IMR-90 (cell line): ENCODE results near the gene PCBP3. TPM values are rescaled to one million over a fixed set of nuclear protein-coding genes. Genes with fewer than 3 reads are reported as not detected.

Experiments
- ATAC-seq: fragments of 200-7000 bp; cut with Tn5 transposase; 2 replicates; pipeline ENCODE4 v1.9.1; 2020; ENCODE audit warnings: low read depth, mild to moderate bottlenecking, moderate library complexity
- BruUV-seq: library from RNA; stranded (reverse); fragments of 400-500 nt; replicated peaks from 2 replicates; lab custom pipeline; 2021; lab: Mats Ljungman, UMichigan
- CTCF ChIA-PET: fragments of 300-600 bp; formaldehyde crosslinking; extraction: SDS; loops from one replicate; lab custom pipeline; 2021; ENCODE audit warnings: antibody characterized with exemption; lab: Yijun Ruan, JAX
- POLR2A ChIA-PET: fragments of 300-600 bp; sonication (Branson Sonifier 250); formaldehyde crosslinking; loops from one replicate; lab custom pipeline; 2022; ENCODE audit warnings: antibody characterized with exemption; ENCODE audit not compliant: unreplicated experiment; lab: Charles Lee
- DNase-seq: peaks from one replicate; pipeline ENCODE4 v3.0.0; 2013
- H2AFZ ChIP-seq: replicated peaks from 2 replicates; pipeline ENCODE3; 2013; ENCODE audit warnings: low read length, mild to moderate bottlenecking; ENCODE audit not compliant: poor library complexity
- H2AK5ac ChIP-seq: 2 replicates; pipeline ENCODE4 v1.6.1; 2013; ENCODE audit warnings: low read depth, low read length, inconsistent platforms
- H2AK9ac ChIP-seq: replicated peaks from 2 replicates; pipeline ENCODE3; 2013; ENCODE audit warnings: mild to moderate bottlenecking, low read depth, low read length, moderate library complexity; ENCODE audit not compliant: poor library complexity
- H2BK120ac ChIP-seq: 2 replicates; pipeline ENCODE4 v1.6.1; 2013; ENCODE audit warnings: low read depth, low read length, inconsistent platforms
- H2BK15ac ChIP-seq: 3 replicates; pipeline ENCODE4 v1.6.1; 2013; ENCODE audit warnings: low read depth, low read length, inconsistent platforms
- H2BK20ac ChIP-seq: 2 replicates; pipeline ENCODE4 v1.6.1; 2013; ENCODE audit warnings: low read depth, mild to moderate bottlenecking, inconsistent platforms, low read length, moderate library complexity
- H2BK5ac ChIP-seq: 2 replicates; pipeline ENCODE4 v1.6.1; 2013; ENCODE audit warnings: mild to moderate bottlenecking, low read depth, low read length, inconsistent platforms; ENCODE audit not compliant: poor library complexity, severe bottlenecking
- H3K14ac ChIP-seq: replicated peaks from 2 replicates; pipeline ENCODE4 v1.6.1; 2013; ENCODE audit warnings: low read depth, low read length, inconsistent platforms
- H3K18ac ChIP-seq: 2 replicates; pipeline ENCODE4 v1.6.1; 2013; ENCODE audit warnings: low read depth, low read length, control low read depth
- H3K23ac ChIP-seq: 2 replicates; pipeline ENCODE4 v1.6.1; 2013; ENCODE audit warnings: low read depth, low read length, inconsistent platforms
- H3K27ac ChIP-seq: 2 replicates; pipeline ENCODE4 v1.5.1; 2013; ENCODE audit warnings: mild to moderate bottlenecking, control low read depth, low read length; ENCODE audit not compliant: insufficient read depth
- H3K27me3 ChIP-seq: 2 replicates; pipeline ENCODE4 v1.6.1; 2013; ENCODE audit warnings: low read length; ENCODE audit not compliant: control insufficient read depth, insufficient read depth
- H3K36me3 ChIP-seq: 2 replicates; pipeline ENCODE4 v1.6.1; 2013; ENCODE audit warnings: low read length, mixed read lengths; ENCODE audit not compliant: control insufficient read depth, insufficient read depth
- H3K4ac ChIP-seq: 2 replicates; pipeline ENCODE4 v1.6.1; 2013; ENCODE audit warnings: low read depth, low read length, inconsistent platforms
- H3K4me1 ChIP-seq: 2 replicates; pipeline ENCODE4 v1.6.1; 2013; ENCODE audit warnings: low read length, mixed read lengths; ENCODE audit not compliant: control insufficient read depth, insufficient read depth
- H3K4me2 ChIP-seq: 2 replicates; pipeline ENCODE4 v1.6.1; 2013; ENCODE audit warnings: low read depth, mild to moderate bottlenecking, control low read depth, low read length, moderate library complexity
- H3K4me3 ChIP-seq: 2 replicates; pipeline ENCODE4 v1.5.1; 2013; ENCODE audit warnings: low read depth, mild to moderate bottlenecking, control low read depth, low read length, moderate library complexity; ENCODE audit not compliant: insufficient read depth
- H3K56ac ChIP-seq: 2 replicates; pipeline ENCODE4 v1.6.1; 2013; ENCODE audit warnings: low read length, inconsistent platforms; ENCODE audit not compliant: insufficient read depth; ENCODE audit errors: extremely low read depth
- H3K79me1 ChIP-seq, 2 experiments: 2 replicates each; pipeline ENCODE4 v1.6.1; 2013; ENCODE audit warnings: low read length in 2 of 2, inconsistent platforms in 1 of 2, low read depth in 1 of 2
- H3K9ac ChIP-seq: 2 replicates; pipeline ENCODE4 v1.6.1; 2013; ENCODE audit warnings: low read depth, low read length, control low read depth
- H3K9me1 ChIP-seq: 2 replicates; pipeline ENCODE4 v1.6.1; 2013; ENCODE audit warnings: low read length, inconsistent platforms; ENCODE audit not compliant: insufficient read depth
- H3K9me3 ChIP-seq: 2 replicates; pipeline ENCODE4 v1.6.1; 2013; ENCODE audit warnings: low read length; ENCODE audit not compliant: control insufficient read depth, insufficient read depth
- H4K20me1 ChIP-seq: 2 replicates; pipeline ENCODE4 v1.6.1; 2013; ENCODE audit warnings: low read length, inconsistent platforms; ENCODE audit not compliant: insufficient read depth
- H4K5ac ChIP-seq: 2 replicates; pipeline ENCODE4 v1.6.1; 2013; ENCODE audit warnings: mild to moderate bottlenecking, low read depth, low read length, control low read depth
- H4K8ac ChIP-seq, 2 experiments: 2 replicates each; pipeline ENCODE4 v1.6.1; 2013; ENCODE audit warnings: low read depth in 2 of 2, low read length in 2 of 2, control low read depth in 1 of 2, inconsistent platforms in 1 of 2
- H4K91ac ChIP-seq: 2 replicates; pipeline ENCODE4 v1.6.1; 2013; ENCODE audit warnings: low read depth, low read length, inconsistent platforms; ENCODE audit not compliant: insufficient read depth
- BHLHE40 ChIP-seq: fragments of 150-350 bp; IDR thresholded peaks from 2 replicates; pipeline ENCODE4 v1.6.1; 2016; ENCODE audit warnings: mild to moderate bottlenecking, low read depth, low read length
- CEBPB ChIP-seq: IDR thresholded peaks from 2 replicates; pipeline ENCODE4 v1.6.1; 2012; ENCODE audit warnings: low read depth, low read length, improper control_type of control experiment
- MAZ ChIP-seq: IDR thresholded peaks from 2 replicates; pipeline ENCODE4 v1.6.1; 2012; ENCODE audit warnings: low read depth, mild to moderate bottlenecking, low read length, improper control_type of control experiment, moderate library complexity, borderline replicate concordance
- MXI1 ChIP-seq: IDR thresholded peaks from 2 replicates; pipeline ENCODE4 v1.6.1; 2012; ENCODE audit warnings: low read depth, mild to moderate bottlenecking, low read length, moderate library complexity, borderline replicate concordance
- RCOR1 ChIP-seq: IDR thresholded peaks from 2 replicates; pipeline ENCODE4 v1.6.1; 2012; ENCODE audit warnings: mild to moderate bottlenecking, low read length, improper control_type of control experiment; ENCODE audit not compliant: insufficient replicate concordance
- RFX5 ChIP-seq: IDR thresholded peaks from 2 replicates; pipeline ENCODE4 v1.8.0; 2012; ENCODE audit warnings: low read depth, mild to moderate bottlenecking, low read length, moderate library complexity
- WGBS, 2 experiments: methylation state at CpG; one replicate each; pipeline versions ENCODE4 v1.1.5 to v1.1.7; 2013; ENCODE audit warnings: missing lambda C conversion rate in 2 of 2; ENCODE audit not compliant: insufficient read length in 1 of 2; ENCODE audit errors: extremely low coverage in 2 of 2; 5-methylcytosine and 5-hydroxymethylcytosine counted together
- dilution Hi-C: fragments of 300-500 bp; cut with HindIII; formaldehyde crosslinking; loops from one replicate; pipeline ENCODE4 v1.14.3; 2018; ENCODE audit warnings: low sequenced_read_pairs; ENCODE audit not compliant: unreplicated experiment
- in situ Hi-C: fragments of 300-500 bp; cut with MboI; formaldehyde crosslinking; loops from 3 replicates; pipeline ENCODE4 v1.14.3; 2019; ENCODE audit warnings: low sequenced_read_pairs, inconsistent platforms, mixed read lengths
- intact Hi-C: fragments of 100-400 bp; cut with micrococcal nuclease; formaldehyde crosslinking; loops from 2 replicates; pipeline ENCODE4 v1.10.0; 2022
- polyA plus RNA-seq, 3 experiments: library from polyadenylated mRNA; depleted of rRNA; stranded (reverse); fragments of >200 nt; gene quantifications; 2 replicates each; pipeline ENCODE4 v1.2.3, GENCODE V29; 2012; ENCODE audit warnings: low replicate concordance in 1 of 3
- total RNA-seq: library from RNA; depleted of rRNA; stranded (reverse); fragments of >200 nt; gene quantifications from 2 replicates; pipeline ENCODE4 v1.2.3, GENCODE V29; 2012

The PCBP3 gene
- total and polyA plus RNA-seq, 2 of the 4 experiments (the other 2 are of a cell fraction), result 2.9 to 3.9 TPM

DNA sequence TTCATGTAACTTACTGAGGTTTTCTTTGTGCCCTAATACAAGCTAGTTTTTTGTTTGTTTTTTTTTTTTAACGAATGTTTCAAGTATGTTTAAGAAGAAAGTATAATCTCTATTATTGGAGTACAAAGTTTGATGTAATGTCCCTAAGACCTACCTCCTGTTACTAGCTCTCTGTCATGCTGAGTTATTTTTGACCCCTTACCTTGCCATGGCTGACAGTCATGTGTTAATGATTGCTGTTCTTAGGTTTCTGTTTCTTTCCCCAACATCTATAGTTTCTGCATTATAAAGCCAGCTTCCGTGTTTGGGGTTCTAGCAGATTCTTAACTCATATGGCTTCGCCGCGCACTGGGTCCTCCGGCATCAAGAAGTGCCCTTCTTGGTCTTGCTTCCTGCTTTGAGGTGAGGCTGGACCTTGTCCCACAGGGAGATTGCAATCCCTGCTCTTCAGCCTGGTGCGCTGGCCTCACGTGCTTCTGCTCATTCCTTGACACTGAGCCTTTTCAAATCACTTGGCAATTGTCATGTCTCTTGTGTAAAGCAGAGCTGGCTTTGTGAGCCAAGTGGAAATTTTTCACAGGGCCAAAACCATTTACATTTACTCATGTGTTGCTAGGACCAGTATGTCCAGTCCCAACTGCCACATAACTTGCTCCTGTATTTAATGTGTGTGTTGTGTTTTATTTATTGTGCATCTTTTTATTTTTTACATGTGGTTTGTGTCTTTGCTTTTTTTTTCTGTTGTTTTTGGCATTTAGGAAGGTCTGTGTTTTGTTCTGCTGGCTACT is 203.0 kb downstream of the PCBP3 start (continued):
- TF ChIP-seq CEBPB, result no peak

DNA sequence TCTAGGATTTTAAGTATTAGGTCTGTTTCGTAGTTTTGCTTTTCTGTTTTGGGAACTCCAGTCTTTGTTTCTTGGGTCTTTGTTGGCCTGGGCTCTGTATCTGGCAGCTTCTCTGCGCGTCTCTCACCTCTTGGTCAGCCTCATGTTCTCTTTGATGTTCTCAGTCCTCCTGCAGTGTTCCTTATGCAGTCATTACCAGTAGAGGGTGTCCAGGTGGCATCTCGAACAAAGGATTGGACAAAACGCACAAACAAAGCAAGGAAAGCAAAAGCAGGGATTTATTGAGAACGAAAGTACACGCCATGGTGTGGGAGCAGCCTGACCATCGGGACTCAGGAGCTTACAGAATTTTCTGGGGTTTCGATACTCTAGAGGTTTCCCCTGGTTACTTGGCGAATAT is 204.3 kb downstream of the PCBP3 start:
- Histone ChIP-seq H3K27ac (no peak overlapping the region), H3K56ac (no peak overlapping the region), H3K4ac (no peak overlapping the region), H3K9me3 (peaks cover 5% of the 10 kb centered on the region; the same call in 1 of the 2 replicates), H4K20me1 (no peaks in the 10 kb centered on the region), H3K79me1 (no peaks in the 10 kb centered on the region), H2AK5ac (no peak overlapping the region), H4K5ac (no peak overlapping the region), H3K18ac (no peak overlapping the region), H2AK9ac (no peak overlapping the region), H2BK20ac (no peak overlapping the region), H3K36me3 (0 out of 2 replicates have a peak, but pooled peaks cover 2% of the 10 kb centered on the region), H3K9ac (no peak overlapping the region), H3K4me1 (peaks cover 3% of the 10 kb centered on the region), H4K8ac (no peak overlapping the region), H2AFZ (no peak overlapping the region), H3K9me1 (peaks cover 12% of the 10 kb centered on the region), H3K4me2 (no peak overlapping the region), H3K23ac (no peak overlapping the region), H3K27me3 (no peaks in the 10 kb centered on the region), H2BK120ac (no peak overlapping the region), H3K4me3 (no peak overlapping the region), H2BK15ac (no peak overlapping the region), H2BK5ac (no peak overlapping the region), H4K91ac (no peak overlapping the region), H3K14ac (no peak overlapping the region)
- WGBS, 2 experiments, result 84% methylated on average over 6 of the region's 10 CpGs; no CpG with 5 or more reads in 1 of the 2 experiments
- ChIA-PET POLR2A (no interaction called here), CTCF (interaction anchor here (1.5 kb wide), 1 partner anchor 26 kb away, joined by 3 read pairs; no protein-coding TSS in a partner anchor)
- DNase-seq (no peak), ATAC-seq (no peak)
- TF ChIP-seq BHLHE40 (no peak), RFX5 (no peak), MXI1 (no peak), RCOR1 (no peak), MAZ (no peak)
- intact Hi-C loops (no loop called here), in situ Hi-C loops (no loop called here), dilution Hi-C loops (no loop called here)
- no TSS peak for BruUV-seq
